Measurements from ENCODE around the gene GPN3. TPM values are rescaled to one million over a fixed set of nuclear protein-coding genes. Genes with fewer than 3 reads are reported as not detected.
"Not testable (repeated sequence)": the region's sequence is repeated elsewhere in the genome, so short reads cannot be mapped to it uniquely, and the experiment has no call there.

The GPN3 gene
- total and polyA plus RNA-seq, 10 of the 15 experiments (the other 5 are each of a cell fraction or from before 2014, with no cell fraction given), result 27.1 to 117 (median 53.5) TPM

DNA sequence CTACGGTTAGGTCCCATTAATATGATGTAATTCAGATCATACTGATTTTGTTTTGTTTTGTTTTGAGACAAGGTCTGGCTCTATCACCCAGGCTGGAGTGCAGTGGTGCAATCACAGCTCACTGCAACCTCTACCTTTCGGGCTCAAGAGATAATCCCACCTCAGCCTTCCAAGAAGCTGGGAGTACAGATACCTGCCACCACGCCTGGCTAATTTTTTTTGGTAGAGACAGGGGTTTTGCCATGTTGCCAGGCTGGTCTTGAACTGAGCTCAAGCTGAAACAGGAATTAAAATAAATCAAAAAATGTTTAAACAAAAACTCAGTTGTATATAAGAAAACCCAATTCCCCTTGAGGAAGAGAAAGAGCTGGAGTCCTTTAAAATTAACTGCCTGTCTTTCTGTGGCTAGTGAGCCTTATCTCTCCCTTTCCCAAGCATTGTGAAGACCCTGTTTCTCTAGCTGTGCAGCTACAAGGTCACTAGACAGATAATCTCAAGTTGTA, 46.8 kb downstream of the GPN3 start:
- H2AFZ ChIP-seq (ENCODE audit: control insufficient read depth, low read depth, low read length), result no peak overlapping the region
- no peaks in the 10 kb centered on the region for H3K36me3 ChIP-seq (ENCODE audit: control insufficient read depth in 2 of 2, insufficient read depth in 2 of 2, low read length in 1 of 2)
- H4K20me1 ChIP-seq (ENCODE audit: control insufficient read depth, insufficient read depth), result no peaks in the 10 kb centered on the region
- H3K79me2 ChIP-seq (ENCODE audit: control insufficient read depth, insufficient read depth, low read length), result no peaks in the 10 kb centered on the region
- H3K27me3 ChIP-seq (replicated peaks in 1 of 2; ENCODE audit: control insufficient read depth in 2 of 2, insufficient read depth in 2 of 2, low read length in 1 of 2), result no peaks in the 10 kb centered on the region
- WGBS (ENCODE audit: insufficient coverage, insufficient replicate concordance, low lambda C conversion rate, missing lambda C conversion rate), result 22% methylated on average over 3 of the region's 3 CpGs
- no TSS peak for BruUV-seq (replicated peaks)
- H3K9me3 ChIP-seq (replicated peaks; ENCODE audit: control insufficient read depth, insufficient read depth, low read length), result no peaks in the 10 kb centered on the region
- TF ChIP-seq KLF5 (IDR thresholded peaks at IDR 0.05; ENCODE audit: partially characterized antibody) (no peak), CEBPB (IDR thresholded peaks at IDR 0.05; ENCODE audit: borderline replicate concordance in 1 of 2, low read depth in 2 of 2, low read length in 2 of 2) (no peak), NBN (IDR thresholded peaks at IDR 0.05) (no peak), BMI1 (IDR thresholded peaks at IDR 0.05; ENCODE audit: borderline replicate concordance) (no peak)
- TF ChIP-seq, protein P1, sequence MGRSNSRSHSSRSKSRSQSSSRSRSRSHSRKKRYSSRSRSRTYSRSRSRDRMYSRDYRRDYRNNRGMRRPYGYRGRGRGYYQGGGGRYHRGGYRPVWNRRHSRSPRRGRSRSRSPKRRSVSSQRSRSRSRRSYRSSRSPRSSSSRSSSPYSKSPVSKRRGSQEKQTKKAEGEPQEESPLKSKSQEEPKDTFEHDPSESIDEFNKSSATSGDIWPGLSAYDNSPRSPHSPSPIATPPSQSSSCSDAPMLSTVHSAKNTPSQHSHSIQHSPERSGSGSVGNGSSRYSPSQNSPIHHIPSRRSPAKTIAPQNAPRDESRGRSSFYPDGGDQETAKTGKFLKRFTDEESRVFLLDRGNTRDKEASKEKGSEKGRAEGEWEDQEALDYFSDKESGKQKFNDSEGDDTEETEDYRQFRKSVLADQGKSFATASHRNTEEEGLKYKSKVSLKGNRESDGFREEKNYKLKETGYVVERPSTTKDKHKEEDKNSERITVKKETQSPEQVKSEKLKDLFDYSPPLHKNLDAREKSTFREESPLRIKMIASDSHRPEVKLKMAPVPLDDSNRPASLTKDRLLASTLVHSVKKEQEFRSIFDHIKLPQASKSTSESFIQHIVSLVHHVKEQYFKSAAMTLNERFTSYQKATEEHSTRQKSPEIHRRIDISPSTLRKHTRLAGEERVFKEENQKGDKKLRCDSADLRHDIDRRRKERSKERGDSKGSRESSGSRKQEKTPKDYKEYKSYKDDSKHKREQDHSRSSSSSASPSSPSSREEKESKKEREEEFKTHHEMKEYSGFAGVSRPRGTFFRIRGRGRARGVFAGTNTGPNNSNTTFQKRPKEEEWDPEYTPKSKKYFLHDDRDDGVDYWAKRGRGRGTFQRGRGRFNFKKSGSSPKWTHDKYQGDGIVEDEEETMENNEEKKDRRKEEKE (IDR thresholded peaks at IDR 0.05), result no peak
- TF ChIP-seq, protein P2, sequence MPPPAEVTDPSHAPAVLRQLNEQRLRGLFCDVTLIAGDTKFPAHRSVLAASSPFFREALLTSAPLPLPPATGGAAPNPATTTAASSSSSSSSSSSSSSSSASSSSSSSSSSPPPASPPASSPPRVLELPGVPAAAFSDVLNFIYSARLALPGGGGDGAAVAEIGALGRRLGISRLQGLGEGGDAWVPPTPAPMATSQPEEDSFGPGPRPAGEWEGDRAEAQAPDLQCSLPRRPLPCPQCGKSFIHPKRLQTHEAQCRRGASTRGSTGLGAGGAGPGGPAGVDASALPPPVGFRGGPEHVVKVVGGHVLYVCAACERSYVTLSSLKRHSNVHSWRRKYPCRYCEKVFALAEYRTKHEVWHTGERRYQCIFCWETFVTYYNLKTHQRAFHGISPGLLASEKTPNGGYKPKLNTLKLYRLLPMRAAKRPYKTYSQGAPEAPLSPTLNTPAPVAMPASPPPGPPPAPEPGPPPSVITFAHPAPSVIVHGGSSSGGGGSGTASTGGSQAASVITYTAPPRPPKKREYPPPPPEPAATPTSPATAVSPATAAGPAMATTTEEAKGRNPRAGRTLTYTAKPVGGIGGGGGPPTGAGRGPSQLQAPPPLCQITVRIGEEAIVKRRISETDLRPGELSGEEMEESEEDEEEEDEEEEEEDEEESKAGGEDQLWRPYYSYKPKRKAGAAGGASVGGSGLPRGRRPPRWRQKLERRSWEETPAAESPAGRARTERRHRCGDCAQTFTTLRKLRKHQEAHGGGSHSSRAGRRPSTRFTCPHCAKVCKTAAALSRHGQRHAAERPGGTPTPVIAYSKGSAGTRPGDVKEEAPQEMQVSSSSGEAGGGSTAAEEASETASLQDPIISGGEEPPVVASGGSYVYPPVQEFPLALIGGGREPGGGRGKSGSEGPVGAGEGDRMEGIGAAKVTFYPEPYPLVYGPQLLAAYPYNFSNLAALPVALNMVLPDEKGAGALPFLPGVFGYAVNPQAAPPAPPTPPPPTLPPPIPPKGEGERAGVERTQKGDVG (CRISPR knock-in tag; IDR thresholded peaks at IDR 0.05), result no peak
- no peak overlapping the region for H3K4me2 ChIP-seq (ENCODE audit: control insufficient read depth, insufficient read depth)
- ATAC-seq, result no peak
- ChIA-PET SMC1A (ENCODE audit: uncharacterized antibody, unreplicated experiment) (interaction anchor here (1.1 to 1.5 kb wide), 5 partner anchors 10 to 317 kb away, joined by 3 to 5 read pairs (median 4); no protein-coding TSS in a partner anchor), POLR2A (no interaction called here), RAD21 (ENCODE audit: unreplicated experiment) (interaction anchor here (1.3 kb wide), 1 partner anchor 65 kb away, joined by 3 read pairs; no protein-coding TSS in a partner anchor), CTCF (interaction anchor here (1.0 to 3.4 kb wide), 4 partner anchors 10 to 324 kb away, joined by 3 to 21 read pairs (median 4); no protein-coding TSS in a partner anchor)
- no peak for FAIRE-seq
- no peak overlapping the region for H3K9ac ChIP-seq (ENCODE audit: control insufficient read depth, insufficient read depth, low read length)
- in situ Hi-C loops (cut with MboI), result no loop called here
- DNase-seq (ENCODE audit: low read depth, low spot score), result no peak
- H3K27ac ChIP-seq (ENCODE audit: control insufficient read depth, insufficient read depth), result no peak overlapping the region
- intact Hi-C loops (cut with micrococcal nuclease; ENCODE audit: unreplicated experiment), result no loop called here
- H3K4me1 ChIP-seq (ENCODE audit: control insufficient read depth, insufficient read depth, low read length), result no peaks in the 10 kb centered on the region
- no peak overlapping the region for H3K4me3 ChIP-seq

DNA sequence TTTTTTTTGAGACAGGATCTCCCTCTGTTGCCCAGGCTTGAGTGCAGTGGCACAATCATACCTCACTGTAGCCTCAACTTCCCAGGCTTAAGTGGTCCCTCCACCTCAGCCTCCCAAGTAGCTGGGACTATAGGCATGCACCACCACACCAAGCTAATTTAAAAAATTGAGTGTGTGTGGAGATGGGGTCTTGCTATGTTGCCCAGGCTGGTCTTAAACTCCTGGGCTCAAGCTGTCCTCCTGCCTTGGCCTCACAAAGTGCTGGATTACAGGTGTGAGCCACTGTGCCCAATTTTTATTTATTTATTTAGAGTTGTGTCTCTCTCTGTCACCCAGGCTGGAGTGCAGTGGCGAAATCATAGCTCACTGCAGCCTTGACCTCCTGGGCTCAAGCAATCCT, 47.4 kb downstream of the GPN3 start:
- FAIRE-seq; H3K27me3 ChIP-seq (replicated peaks in 1 of 2; ENCODE audit: control insufficient read depth in 2 of 2, insufficient read depth in 2 of 2, low read length in 1 of 2); H3K9me3 ChIP-seq (replicated peaks; ENCODE audit: control insufficient read depth, insufficient read depth, low read length); H3K4me1 ChIP-seq (ENCODE audit: control insufficient read depth, insufficient read depth, low read length); H3K79me2 ChIP-seq (ENCODE audit: control insufficient read depth, insufficient read depth, low read length); H3K27ac ChIP-seq (ENCODE audit: control insufficient read depth, insufficient read depth); ATAC-seq; in situ Hi-C loops (cut with MboI); H3K36me3 ChIP-seq (ENCODE audit: control insufficient read depth in 2 of 2, insufficient read depth in 2 of 2, low read length in 1 of 2); H3K4me2 ChIP-seq (ENCODE audit: control insufficient read depth, insufficient read depth); H4K20me1 ChIP-seq (ENCODE audit: control insufficient read depth, insufficient read depth); DNase-seq (ENCODE audit: low read depth, low spot score); H3K4me3 ChIP-seq; H3K9ac ChIP-seq (ENCODE audit: control insufficient read depth, insufficient read depth, low read length); H2AFZ ChIP-seq (ENCODE audit: control insufficient read depth, low read depth, low read length); BruUV-seq (replicated peaks); intact Hi-C loops (cut with micrococcal nuclease; ENCODE audit: unreplicated experiment): not testable (repeated sequence)
- SMC1A ChIA-PET (ENCODE audit: uncharacterized antibody, unreplicated experiment), result interaction anchor here (1.2 to 1.5 kb wide), 2 partner anchors 11 to 316 kb away, joined by 4 to 5 read pairs; no protein-coding TSS in a partner anchor
- RAD21 ChIA-PET (ENCODE audit: unreplicated experiment), result interaction anchor here (0.6 kb wide), 1 partner anchor 11 kb away, joined by 3 read pairs; no protein-coding TSS in a partner anchor
- CTCF ChIA-PET, result interaction anchor here (1.0 to 3.4 kb wide), 4 partner anchors 11 to 323 kb away, joined by 3 to 21 read pairs (median 4); no protein-coding TSS in a partner anchor
- POLR2A ChIA-PET, result interaction anchor here (0.6 kb wide), 1 partner anchor 52 kb away, joined by 3 read pairs; no protein-coding TSS in a partner anchor
- 43% methylated on average over 1 of the region's 1 CpG for WGBS (ENCODE audit: insufficient coverage, insufficient replicate concordance, low lambda C conversion rate, missing lambda C conversion rate)
